ENCODE results near the gene HDGF.
"Not testable (repeated sequence)": the region's sequence is repeated elsewhere in the genome, so short reads cannot be mapped to it uniquely, and the experiment has no call there.

The HDGF gene

GRCh38 chr1:156767101-156767878 lies 15.8 kb upstream of the HDGF start, which contains the start of gene PRCC:
PRCC (plus strand) TSS chr1:156767535; CDS start chr1:156767772, 237 bp downstream.
- peak; percentile 99 for DNase-seq (ENCODE audit: low spot score)

GRCh38 chr1:156766298-156767100 lies 15.0 kb upstream of the HDGF start:
- DNase-seq (ENCODE audit: low spot score) = no peak

GRCh38 chr1:156765666-156766065 lies 14.2 kb upstream of the HDGF start:
- no peak for DNase-seq (ENCODE audit: low spot score)

GRCh38 chr1:156765136-156765535 lies 13.7 kb upstream of the HDGF start:
- not testable (repeated sequence) for DNase-seq (ENCODE audit: low spot score)

GRCh38 chr1:156760796-156761104 lies 9.3 kb upstream of the HDGF start:
- no peak for DNase-seq (ENCODE audit: low spot score)

GRCh38 chr1:156760092-156760795 lies 8.8 kb upstream of the HDGF start:
- no peak for DNase-seq (ENCODE audit: low spot score)

- not testable (repeated sequence) for DNase-seq (ENCODE audit: low spot score)
These were observed 6.2 kb upstream of the HDGF start for GRCh38 chr1:156757572-156758253.

- no peak for DNase-seq (ENCODE audit: low spot score)
These were observed 4.9 kb upstream of the HDGF start for GRCh38 chr1:156756355-156756754.

- no peak for DNase-seq (ENCODE audit: low spot score)
These were observed 4.1 kb upstream of the HDGF start for GRCh38 chr1:156755527-156755950.

GRCh38 chr1:156754219-156754618 lies 2.7 kb upstream of the HDGF start:
- DNase-seq (ENCODE audit: low spot score) = no peak

GRCh38 chr1:156752843-156753482 lies 1.5 kb upstream of the HDGF start:
- no peak for DNase-seq (ENCODE audit: low spot score)

GRCh38 chr1:156751757-156752481 lies 444 bp upstream of the HDGF start:
- peak; percentile 97 for DNase-seq (ENCODE audit: low spot score)

GRCh38 chr1:156750711-156751450 lies 594 bp downstream of the HDGF start:
- DNase-seq (ENCODE audit: low spot score) = no peak

GRCh38 chr1:156750191-156750672 lies 1.2 kb downstream of the HDGF start:
- peak; percentile 54 for DNase-seq (ENCODE audit: low spot score)

GRCh38 chr1:156749419-156750118 lies 1.9 kb downstream of the HDGF start:
- no peak for DNase-seq (ENCODE audit: low spot score)

- no peak for DNase-seq (ENCODE audit: low spot score)
These were observed 2.6 kb downstream of the HDGF start for GRCh38 chr1:156748670-156749418.

GRCh38 chr1:156747742-156748669 lies 3.5 kb downstream of the HDGF start:
- peak; percentile 56 for DNase-seq (ENCODE audit: low spot score)
